Measurements from ENCODE around the gene CENPI.

DNA sequence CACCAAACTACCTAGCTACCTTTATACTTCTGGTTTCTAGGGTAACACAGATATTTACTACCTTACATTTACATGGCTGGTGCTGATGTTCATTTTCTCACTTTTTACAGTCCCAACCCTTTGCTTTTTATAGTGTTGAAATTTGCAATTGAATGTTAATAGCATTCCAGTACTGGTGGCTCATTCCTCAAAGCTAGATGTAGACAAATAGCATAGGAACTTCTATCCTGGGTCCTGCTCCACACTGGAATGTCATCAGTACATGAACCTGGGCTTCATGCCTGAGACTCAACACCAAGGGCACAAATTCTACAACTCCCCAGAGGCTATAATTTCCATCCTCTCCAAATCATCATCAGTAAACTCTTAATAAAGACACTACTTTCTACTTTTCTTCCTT, 35.8 kb upstream of the CENPI start:
- TF ChIP-seq POLR2A (IDR thresholded peaks at IDR 0.05): no peak
- TF ChIP-seq, protein P1, sequence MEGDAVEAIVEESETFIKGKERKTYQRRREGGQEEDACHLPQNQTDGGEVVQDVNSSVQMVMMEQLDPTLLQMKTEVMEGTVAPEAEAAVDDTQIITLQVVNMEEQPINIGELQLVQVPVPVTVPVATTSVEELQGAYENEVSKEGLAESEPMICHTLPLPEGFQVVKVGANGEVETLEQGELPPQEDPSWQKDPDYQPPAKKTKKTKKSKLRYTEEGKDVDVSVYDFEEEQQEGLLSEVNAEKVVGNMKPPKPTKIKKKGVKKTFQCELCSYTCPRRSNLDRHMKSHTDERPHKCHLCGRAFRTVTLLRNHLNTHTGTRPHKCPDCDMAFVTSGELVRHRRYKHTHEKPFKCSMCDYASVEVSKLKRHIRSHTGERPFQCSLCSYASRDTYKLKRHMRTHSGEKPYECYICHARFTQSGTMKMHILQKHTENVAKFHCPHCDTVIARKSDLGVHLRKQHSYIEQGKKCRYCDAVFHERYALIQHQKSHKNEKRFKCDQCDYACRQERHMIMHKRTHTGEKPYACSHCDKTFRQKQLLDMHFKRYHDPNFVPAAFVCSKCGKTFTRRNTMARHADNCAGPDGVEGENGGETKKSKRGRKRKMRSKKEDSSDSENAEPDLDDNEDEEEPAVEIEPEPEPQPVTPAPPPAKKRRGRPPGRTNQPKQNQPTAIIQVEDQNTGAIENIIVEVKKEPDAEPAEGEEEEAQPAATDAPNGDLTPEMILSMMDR (IDR thresholded peaks at IDR 0.05 in 8 of 11, conservative IDR thresholded peaks at IDR 0.05 in 3 of 11): no peak

Data from spleen (tissue), 7 donors.